Measurements from ENCODE around the gene LNPK. TPM values are rescaled to one million over a fixed set of nuclear protein-coding genes. Genes with fewer than 3 reads are reported as not detected.

Gene LNPK
- total and polyA plus RNA-seq, 9 of the 15 experiments (the other 6 are each of a cell fraction or from before 2014, with no cell fraction given), result 6.4 to 40.4 (median 21.3) TPM

GRCh38 chr2:176001916-176002687, at the start of gene LNPK (continued):
- TF ChIP-seq CREB3 (tag; conservative IDR thresholded peaks at IDR 0.05; ENCODE audit: low read depth) (no peak; the same call in 1 of the 2 replicates), ZFP1 (CRISPR knock-in tag; IDR thresholded peaks at IDR 0.05) (no peak), KAT8 (IDR thresholded peaks at IDR 0.05; ENCODE audit: low read depth) (no peak), KLF6 (CRISPR knock-in tag; IDR thresholded peaks at IDR 0.05; ENCODE audit: borderline replicate concordance) (0 out of 2 replicates have a peak, but pooled peaks have one; percentile 42), MCM5 (IDR thresholded peaks at IDR 0.05; ENCODE audit: low read depth) (no peak), HNRNPK (IDR thresholded peaks at IDR 0.05; ENCODE audit: low read depth, low read length, poor library complexity, severe bottlenecking) (no peak), ZBTB17 (CRISPR knock-in tag; IDR thresholded peaks at IDR 0.05) (peak; percentile 62; the same call in 1 of the 2 replicates), SREBF1 (IDR thresholded peaks at IDR 0.05; ENCODE audit: borderline replicate concordance, low read depth, low read length) (no peak), ZNF592 (IDR thresholded peaks at IDR 0.05) (0 out of 2 replicates have a peak, but pooled peaks have one; percentile 13), MCM7 (IDR thresholded peaks at IDR 0.05) (no peak), CHCHD3 (CRISPR knock-in tag; IDR thresholded peaks at IDR 0.05) (peak; percentile 87), STAT6 (CRISPR knock-in tag; IDR thresholded peaks at IDR 0.05) (no peak), POU5F1 (IDR thresholded peaks at IDR 0.05; ENCODE audit: borderline replicate concordance, low read depth, low read length, partially characterized antibody) (no peak)
- TF ChIP-seq, protein P1, sequence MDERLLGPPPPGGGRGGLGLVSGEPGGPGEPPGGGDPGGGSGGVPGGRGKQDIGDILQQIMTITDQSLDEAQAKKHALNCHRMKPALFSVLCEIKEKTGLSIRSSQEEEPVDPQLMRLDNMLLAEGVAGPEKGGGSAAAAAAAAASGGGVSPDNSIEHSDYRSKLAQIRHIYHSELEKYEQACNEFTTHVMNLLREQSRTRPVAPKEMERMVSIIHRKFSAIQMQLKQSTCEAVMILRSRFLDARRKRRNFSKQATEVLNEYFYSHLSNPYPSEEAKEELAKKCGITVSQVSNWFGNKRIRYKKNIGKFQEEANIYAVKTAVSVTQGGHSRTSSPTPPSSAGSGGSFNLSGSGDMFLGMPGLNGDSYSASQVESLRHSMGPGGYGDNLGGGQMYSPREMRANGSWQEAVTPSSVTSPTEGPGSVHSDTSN (CRISPR knock-in tag; IDR thresholded peaks at IDR 0.05; ENCODE audit: low read depth), result no peak
- TF ChIP-seq, protein P1 (tag; conservative IDR thresholded peaks at IDR 0.05; ENCODE audit: low read depth), result no peak

Measured in K562 (cell line).